Left ventricle myocardium inferior (tissue), 1 donor: ENCODE data around the gene STX10. TPM values are rescaled to one million over a fixed set of nuclear protein-coding genes. Genes with fewer than 3 reads are reported as not detected.
"Not testable (repeated sequence)": the region's sequence is repeated elsewhere in the genome, so short reads cannot be mapped to it uniquely, and the experiment has no call there.

Source experiments
- DNase-seq: peaks from one replicate; pipeline ENCODE4 v3.0.0-alpha.2; 2020
- H3K27ac ChIP-seq: fragments of 200-600 bp; replicated peaks from 2 replicates; pipeline ENCODE4 v1.8.0; 2021
- H3K27me3 ChIP-seq: fragments of 200-600 bp; 2 replicates; pipeline ENCODE4 v1.8.0; 2021; ENCODE audit warnings: low read depth
- H3K36me3 ChIP-seq: fragments of 200-600 bp; 2 replicates; pipeline ENCODE4 v1.8.0; 2021
- H3K4me1 ChIP-seq: fragments of 200-600 bp; 2 replicates; pipeline ENCODE4 v1.8.0; 2021
- H3K4me3 ChIP-seq: fragments of 200-600 bp; 2 replicates; pipeline ENCODE4 v1.8.0; 2021; ENCODE audit warnings: mild to moderate bottlenecking, moderate library complexity
- H3K9me3 ChIP-seq: fragments of 200-600 bp; replicated peaks from 2 replicates; pipeline ENCODE4 v1.8.0; 2021
- intact Hi-C: fragments of 100-400 bp; cut with micrococcal nuclease; formaldehyde crosslinking; loops from one replicate; pipeline ENCODE4 v1.11.0; 2022
- total RNA-seq: library from RNA; stranded (reverse); fragmentation: NEBNext Ultra II Directional; extraction: Animal tissue kit (Norgen Biotek cat#: 25700); gene quantifications from one replicate; pipeline ENCODE4 v1.2.1, GENCODE V29; 2021
- TF ChIP-seq, protein P1 (sequence below): fragments of 200-600 bp; IDR thresholded peaks from 2 replicates; pipeline ENCODE4 v1.8.0; 2021; ENCODE audit warnings: antibody characterized with exemption, mild to moderate bottlenecking, borderline replicate concordance
- donor health status: DM: no; HTN: yes; CAD: no; lungs with severe emphysema.

STX10 gene
- total RNA-seq, 1 donor from 2014 or later, result 39.2 TPM

GRCh38 chr19:13149628-13150186 lies 468 bp downstream of the STX10 start:
- intact Hi-C loops, result no loop called here
- H3K4me1 ChIP-seq, result peaks cover 55% of the 10 kb centered on the region
- no peaks in the 10 kb centered on the region for H3K9me3 ChIP-seq
- peak overlapping the region; percentile 91 for H3K4me3 ChIP-seq
- TF ChIP-seq, protein P1, sequence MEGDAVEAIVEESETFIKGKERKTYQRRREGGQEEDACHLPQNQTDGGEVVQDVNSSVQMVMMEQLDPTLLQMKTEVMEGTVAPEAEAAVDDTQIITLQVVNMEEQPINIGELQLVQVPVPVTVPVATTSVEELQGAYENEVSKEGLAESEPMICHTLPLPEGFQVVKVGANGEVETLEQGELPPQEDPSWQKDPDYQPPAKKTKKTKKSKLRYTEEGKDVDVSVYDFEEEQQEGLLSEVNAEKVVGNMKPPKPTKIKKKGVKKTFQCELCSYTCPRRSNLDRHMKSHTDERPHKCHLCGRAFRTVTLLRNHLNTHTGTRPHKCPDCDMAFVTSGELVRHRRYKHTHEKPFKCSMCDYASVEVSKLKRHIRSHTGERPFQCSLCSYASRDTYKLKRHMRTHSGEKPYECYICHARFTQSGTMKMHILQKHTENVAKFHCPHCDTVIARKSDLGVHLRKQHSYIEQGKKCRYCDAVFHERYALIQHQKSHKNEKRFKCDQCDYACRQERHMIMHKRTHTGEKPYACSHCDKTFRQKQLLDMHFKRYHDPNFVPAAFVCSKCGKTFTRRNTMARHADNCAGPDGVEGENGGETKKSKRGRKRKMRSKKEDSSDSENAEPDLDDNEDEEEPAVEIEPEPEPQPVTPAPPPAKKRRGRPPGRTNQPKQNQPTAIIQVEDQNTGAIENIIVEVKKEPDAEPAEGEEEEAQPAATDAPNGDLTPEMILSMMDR, result no peak
- H3K27ac ChIP-seq, result peak overlapping the region; percentile 99
- H3K27me3 ChIP-seq, result no peaks in the 10 kb centered on the region
- DNase-seq, result peak; percentile 44
- peaks cover 22% of the 10 kb centered on the region for H3K36me3 ChIP-seq

- H3K36me3 ChIP-seq, result peaks cover 27% of the 10 kb centered on the region
- H3K27ac ChIP-seq, result peak overlapping the region; percentile 99
- DNase-seq, intact Hi-C loops, H3K9me3 ChIP-seq, H3K27me3 ChIP-seq: not testable (repeated sequence)
- peaks cover 49% of the 10 kb centered on the region for H3K4me1 ChIP-seq
- peak overlapping the region; percentile 91 for H3K4me3 ChIP-seq
These were observed 975 bp downstream of the STX10 start for GRCh38 chr19:13149173-13149627.

DNA sequence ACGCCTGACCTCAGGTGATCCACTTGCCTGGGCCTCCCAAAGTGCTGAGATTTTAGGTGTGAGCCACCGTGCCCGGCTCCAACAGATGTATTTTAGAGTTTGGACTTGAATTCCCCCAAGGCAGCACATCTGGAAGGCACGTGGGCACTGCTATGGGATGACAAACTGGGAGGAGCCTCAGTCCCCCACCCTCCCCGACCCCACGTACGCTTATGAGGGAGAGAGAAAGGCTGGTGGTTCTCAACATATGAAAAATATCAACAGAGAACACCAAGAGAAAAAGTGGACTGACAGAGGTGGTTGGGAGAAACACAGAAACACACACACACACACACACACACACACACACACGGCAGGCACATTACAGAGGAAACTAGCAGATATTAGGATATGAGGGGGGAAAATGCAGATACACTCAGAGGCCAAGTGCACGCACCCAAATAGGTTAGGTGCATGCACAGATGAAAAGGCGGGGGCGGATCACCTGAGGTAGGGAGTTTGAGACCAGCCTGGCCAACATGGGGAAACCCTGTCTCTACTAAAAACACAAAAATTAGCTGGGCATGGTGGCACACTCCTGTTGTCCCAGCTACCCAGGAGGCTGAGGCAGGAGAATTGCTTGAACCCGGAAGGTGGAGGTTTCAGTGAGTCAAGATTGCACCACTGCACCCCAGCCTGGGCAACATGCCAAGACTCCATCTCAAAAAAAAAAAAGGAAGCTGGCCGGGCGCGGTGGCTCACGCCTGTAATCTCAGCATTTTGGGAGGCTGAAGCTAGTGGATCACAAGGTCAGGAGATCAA lies 3.2 kb downstream of the STX10 start:
- TF ChIP-seq, protein P1, result no peak
- Histone ChIP-seq H3K27ac (no peak overlapping the region), H3K27me3 (no peaks in the 10 kb centered on the region), H3K9me3 (no peaks in the 10 kb centered on the region), H3K4me3 (no peak overlapping the region), H3K36me3 (peaks cover 24% of the 10 kb centered on the region), H3K4me1 (peaks cover 27% of the 10 kb centered on the region)
- intact Hi-C loops, result no loop called here
- no peak for DNase-seq

GRCh38 chr19:13139633-13140311 lies 10.4 kb downstream of the STX10 start:
- peaks cover 54% of the 10 kb centered on the region for H3K36me3 ChIP-seq
- no peaks in the 10 kb centered on the region for H3K27me3 ChIP-seq
- H3K9me3 ChIP-seq, result no peaks in the 10 kb centered on the region
- H3K4me1 ChIP-seq, result peaks cover 7% of the 10 kb centered on the region
- intact Hi-C loops, result no loop called here
- no peak overlapping the region for H3K4me3 ChIP-seq
- DNase-seq, result no peak
- H3K27ac ChIP-seq, result no peak overlapping the region
- TF ChIP-seq, protein P1, result no peak

DNA sequence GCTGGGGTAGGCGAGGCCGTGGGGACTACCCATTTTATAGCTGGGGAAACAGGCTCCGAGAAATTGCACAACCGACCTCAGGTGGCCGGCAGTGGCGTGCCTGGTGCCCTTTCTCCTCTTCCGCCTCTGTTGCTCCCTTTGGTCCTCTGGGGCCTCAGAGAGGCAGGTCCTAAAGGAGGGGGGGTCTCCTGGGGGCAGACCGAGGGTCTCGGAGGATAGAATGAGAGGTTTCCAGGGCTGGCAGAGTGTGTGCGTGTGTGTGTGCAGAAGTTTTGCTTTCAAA lies 11.3 kb downstream of the STX10 start:
- no peak overlapping the region for H3K27ac ChIP-seq
- H3K4me3 ChIP-seq, result no peak overlapping the region
- intact Hi-C loops, result no loop called here
- no peaks in the 10 kb centered on the region for H3K9me3 ChIP-seq
- peaks cover 45% of the 10 kb centered on the region for H3K36me3 ChIP-seq
- H3K27me3 ChIP-seq, result no peaks in the 10 kb centered on the region
- DNase-seq, result no peak
- TF ChIP-seq, protein P1, result no peak
- peaks cover 16% of the 10 kb centered on the region for H3K4me1 ChIP-seq
